Thyroid gland (tissue), 4 donors: ENCODE measurements around the gene JMJD6. TPM values are rescaled to one million over a fixed set of nuclear protein-coding genes. Genes with fewer than 3 reads are reported as not detected.

ENCODE experiments used
- DNase-seq, 2 donors: peaks; one replicate each; pipeline ENCODE4 v3.0.0-alpha.2; 2019
- H3K27ac ChIP-seq, 3 donors: fragments of 200-600 bp; sonication (generic); 1 replicate in 2 of 3; 2 replicates in 1 of 3; pipeline ENCODE4 v1.5.1; 2016 to 2019; ENCODE audit warnings: mild to moderate bottlenecking in 1 of 3, moderate library complexity in 1 of 3
- H3K27me3 ChIP-seq: fragments of 200-600 bp; sonication (generic); one replicate; pipeline ENCODE4 v1.5.1; 2019
- H3K36me3 ChIP-seq, 2 donors: fragments of 200-600 bp; sonication (generic); one replicate each; pipeline ENCODE4 v1.5.1; 2016 to 2019
- H3K4me1 ChIP-seq, 2 donors: fragments of 200-600 bp; sonication (generic); one replicate each; pipeline ENCODE4 v1.5.1; 2017 to 2019
- H3K4me3 ChIP-seq, 3 donors: fragments of 200-600 bp; sonication (generic); replicated peaks in 1 of 3; 1 replicate in 2 of 3; 2 replicates in 1 of 3; pipeline ENCODE4 v1.5.1; 2016; ENCODE audit warnings: mild to moderate bottlenecking in 1 of 3
- H3K9me3 ChIP-seq: fragments of 200-600 bp; sonication (generic); one replicate; pipeline ENCODE4 v1.5.1; 2017
- POLR2A ChIP-seq, 2 donors: fragments of 450-650 bp; IDR thresholded peaks; one replicate each; pipeline ENCODE4 v1.6.1; 2017; ENCODE audit warnings: antibody characterized with exemption in 2 of 2, mild to moderate bottlenecking in 2 of 2, moderate library complexity in 1 of 2
- WGBS, 2 donors: methylation state at CpG; one replicate each; pipeline ENCODE4 v1.1.5; 2017; 5-methylcytosine and 5-hydroxymethylcytosine counted together
- intact Hi-C: fragments of 100-400 bp; cut with DNase I; formaldehyde crosslinking; loops from one replicate; pipeline ENCODE4 v1.15.1; 2023
- total RNA-seq, 4 donors: library from RNA; depleted of rRNA; stranded (reverse); fragments of >200 nt; gene quantifications; one replicate each; pipeline ENCODE4 v1.2.3, GENCODE V29; 2016
- TF ChIP-seq, protein P1 (sequence below), 6 experiments: fragments of 200-600 bp in 3 of 6; fragments of 450-650 bp in 3 of 6; sonication (generic) in 3 of 6; IDR thresholded peaks; one replicate each; pipeline ENCODE4 v1.5.1; 2016 to 2019; ENCODE audit warnings: antibody characterized with exemption in 6 of 6, mild to moderate bottlenecking in 2 of 6, inconsistent platforms in 1 of 6, moderate library complexity in 1 of 6

Gene JMJD6
- total RNA-seq, 4 donors from 2014 or later = 12.2 to 24.2 (median 20.7) TPM

DNA sequence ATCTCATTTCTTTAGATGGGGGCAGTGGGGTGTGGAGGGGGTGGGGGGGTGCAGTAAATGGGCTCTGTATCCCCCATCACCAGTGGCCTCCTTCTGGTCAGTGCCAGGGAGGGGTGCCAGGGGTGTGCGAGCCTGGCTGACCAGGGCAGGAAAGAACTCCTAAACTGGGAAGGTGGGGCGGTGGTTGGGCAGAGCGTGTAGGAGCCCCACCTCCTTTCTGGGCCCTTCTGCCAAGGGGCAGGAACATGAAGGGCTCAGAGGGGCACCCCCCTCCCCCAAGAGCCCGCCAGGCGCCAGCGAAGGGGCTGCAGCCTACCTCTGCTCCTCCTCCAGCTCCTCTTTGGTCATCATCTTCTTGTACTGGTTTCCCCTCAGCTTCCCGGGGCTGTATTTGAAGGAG, 41.6 kb downstream of the JMJD6 start:
- no peak for TF ChIP-seq POLR2A (IDR thresholded peaks at IDR 0.05)
- TF ChIP-seq, protein P1, sequence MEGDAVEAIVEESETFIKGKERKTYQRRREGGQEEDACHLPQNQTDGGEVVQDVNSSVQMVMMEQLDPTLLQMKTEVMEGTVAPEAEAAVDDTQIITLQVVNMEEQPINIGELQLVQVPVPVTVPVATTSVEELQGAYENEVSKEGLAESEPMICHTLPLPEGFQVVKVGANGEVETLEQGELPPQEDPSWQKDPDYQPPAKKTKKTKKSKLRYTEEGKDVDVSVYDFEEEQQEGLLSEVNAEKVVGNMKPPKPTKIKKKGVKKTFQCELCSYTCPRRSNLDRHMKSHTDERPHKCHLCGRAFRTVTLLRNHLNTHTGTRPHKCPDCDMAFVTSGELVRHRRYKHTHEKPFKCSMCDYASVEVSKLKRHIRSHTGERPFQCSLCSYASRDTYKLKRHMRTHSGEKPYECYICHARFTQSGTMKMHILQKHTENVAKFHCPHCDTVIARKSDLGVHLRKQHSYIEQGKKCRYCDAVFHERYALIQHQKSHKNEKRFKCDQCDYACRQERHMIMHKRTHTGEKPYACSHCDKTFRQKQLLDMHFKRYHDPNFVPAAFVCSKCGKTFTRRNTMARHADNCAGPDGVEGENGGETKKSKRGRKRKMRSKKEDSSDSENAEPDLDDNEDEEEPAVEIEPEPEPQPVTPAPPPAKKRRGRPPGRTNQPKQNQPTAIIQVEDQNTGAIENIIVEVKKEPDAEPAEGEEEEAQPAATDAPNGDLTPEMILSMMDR (IDR thresholded peaks at IDR 0.05) = no peak
- H3K4me1 ChIP-seq = peaks cover 31 to 78% of the 10 kb centered on the region in 2 donors
- H3K4me3 ChIP-seq = no peak overlapping the region
- H3K27ac ChIP-seq = peak overlapping the region in 2 of 3 donors; percentile 24 to 94
- intact Hi-C loops = loop anchor here (10.0 kb wide), 1 partner anchor 160 kb away; no protein-coding TSS in a partner anchor
- no peaks in the 10 kb centered on the region for H3K27me3 ChIP-seq
- no peaks in the 10 kb centered on the region for H3K9me3 ChIP-seq
- WGBS, 2 donors = 81 to 82% methylated on average over 2 to 7 of the region's 7 CpGs
- peaks cover 15 to 21% of the 10 kb centered on the region in 2 donors for H3K36me3 ChIP-seq
- no peak for DNase-seq

DNA sequence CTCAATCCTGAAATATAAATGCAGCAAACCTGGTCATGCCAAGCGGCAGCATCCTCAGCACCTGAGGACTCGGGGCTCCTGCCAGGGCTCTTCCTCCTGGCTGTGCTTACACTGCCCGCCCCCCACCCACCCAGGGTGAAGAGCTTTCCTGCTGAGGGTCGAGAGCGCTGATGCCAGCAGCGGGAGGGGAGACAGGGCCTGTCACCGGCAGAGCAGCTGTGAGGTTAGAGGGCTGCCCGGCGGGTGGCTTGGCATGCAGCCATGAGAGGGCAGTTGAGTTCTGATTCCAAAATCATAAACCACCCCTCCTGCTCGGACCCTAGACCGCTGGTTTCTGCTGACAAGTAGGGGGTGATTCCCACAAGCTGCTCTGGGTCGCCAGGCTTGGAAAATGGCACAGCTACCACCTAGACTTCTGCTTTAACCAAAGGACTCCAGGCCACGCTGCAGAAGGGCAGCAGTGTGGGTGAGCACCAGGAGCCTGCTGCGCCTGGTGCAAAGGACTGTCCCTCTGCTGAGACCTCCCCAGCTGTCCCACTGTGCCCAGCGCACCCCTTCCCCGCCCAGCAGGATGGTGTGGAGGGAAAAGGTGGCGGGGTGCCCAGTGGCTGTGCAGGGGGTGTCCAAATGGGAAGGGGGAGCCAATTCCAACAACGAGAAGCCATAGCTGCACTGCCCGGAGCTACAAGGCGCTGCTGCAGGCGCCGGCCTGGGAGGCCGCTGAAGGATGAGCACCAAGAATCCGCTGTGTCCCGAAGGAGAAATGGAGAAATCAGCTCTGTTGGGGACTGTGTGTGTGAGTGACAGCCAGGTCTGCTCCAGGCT, 42.3 kb downstream of the JMJD6 start:
- no peak for DNase-seq
- peaks cover 31 to 72% of the 10 kb centered on the region in 2 donors for H3K4me1 ChIP-seq
- H3K27ac ChIP-seq = peak overlapping the region in 1 of 3 donors; percentile 11
- TF ChIP-seq, protein P1 (IDR thresholded peaks at IDR 0.05) = no peak
- no peak for TF ChIP-seq POLR2A (IDR thresholded peaks at IDR 0.05)
- H3K36me3 ChIP-seq = peaks cover 15 to 21% of the 10 kb centered on the region in 2 donors
- 67 to 78% methylated on average over 12 to 16 of the region's 25 CpGs for WGBS, 2 donors
- H3K9me3 ChIP-seq = no peaks in the 10 kb centered on the region
- intact Hi-C loops = loop anchor here (10.0 kb wide), 1 partner anchor 159 kb away; no protein-coding TSS in a partner anchor
- H3K4me3 ChIP-seq = no peak overlapping the region
- no peaks in the 10 kb centered on the region for H3K27me3 ChIP-seq

- peak overlapping the region in 1 of 3 donors; percentile 33 for H3K27ac ChIP-seq
- H3K9me3 ChIP-seq = no peaks in the 10 kb centered on the region
- WGBS, 2 donors = 75 to 77% methylated on average over 15 to 17 of the region's 18 CpGs
- H3K4me3 ChIP-seq = no peak overlapping the region
- intact Hi-C loops = loop anchor here (10.0 kb wide), 1 partner anchor 158 kb away; no protein-coding TSS in a partner anchor
- DNase-seq = no peak
- peaks cover 29 to 64% of the 10 kb centered on the region in 2 donors for H3K4me1 ChIP-seq
- peaks cover 15 to 21% of the 10 kb centered on the region in 2 donors for H3K36me3 ChIP-seq
- H3K27me3 ChIP-seq = no peaks in the 10 kb centered on the region
- TF ChIP-seq, protein P1 (IDR thresholded peaks at IDR 0.05) = no peak
Measured at GRCh38 chr17:76683011-76683755, 43.2 kb downstream of the JMJD6 start.

DNA sequence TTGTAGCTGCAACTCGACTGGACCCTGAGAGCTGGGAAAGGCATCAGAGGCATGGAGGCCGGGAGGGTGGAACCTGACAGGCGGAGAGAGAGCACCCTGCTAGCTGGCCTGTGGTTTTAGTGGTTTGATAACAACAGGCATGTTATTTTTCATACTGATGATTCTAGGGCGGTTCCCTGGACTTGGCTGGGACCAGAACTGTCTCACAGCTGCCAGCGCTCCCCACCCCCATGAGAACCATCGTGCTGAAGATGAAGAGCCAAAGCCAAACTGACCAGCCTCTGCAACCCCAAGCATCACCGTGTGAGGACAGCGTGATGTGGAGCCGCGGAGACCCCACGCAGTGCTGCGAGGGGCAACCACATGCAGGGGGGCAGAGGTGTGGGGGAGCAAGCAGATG, 44.1 kb downstream of the JMJD6 start:
- no peak for DNase-seq
- Histone ChIP-seq H3K27ac (peak overlapping the region in 1 of 3 donors; percentile 62), H3K36me3 (peaks cover 15 to 21% of the 10 kb centered on the region in 2 donors)

More for the DNA sequence above, 44.1 kb downstream of the JMJD6 start:
- TF ChIP-seq, protein P1 (IDR thresholded peaks at IDR 0.05) = no peak
- no peak for TF ChIP-seq POLR2A (IDR thresholded peaks at IDR 0.05)
- peaks cover 21 to 62% of the 10 kb centered on the region in 2 donors for H3K4me1 ChIP-seq
- intact Hi-C loops = loop anchor here (10.0 kb wide), 1 partner anchor 157 kb away; no protein-coding TSS in a partner anchor
- no peaks in the 10 kb centered on the region for H3K27me3 ChIP-seq
- WGBS, 2 donors = 87 to 89% methylated on average over 4 to 11 of the region's 12 CpGs
- H3K9me3 ChIP-seq = no peaks in the 10 kb centered on the region
- no peak overlapping the region for H3K4me3 ChIP-seq
